GM19023 (cell line): ENCODE data around the gene TMEM131L.
"Not testable (repeated sequence)": the region's sequence is repeated elsewhere in the genome, so short reads cannot be mapped to it uniquely, and the experiment has no call there.

Experiments
- ATAC-seq: cut with Tn5 transposase; IDR thresholded peaks from one replicate; pipeline ENCODE4 v1.9.1; 2021; ENCODE audit warnings: mild to moderate bottlenecking, moderate library complexity; ENCODE audit not compliant: unreplicated experiment

The TMEM131L gene

GRCh38 chr4:153466081-153466948 is at the start of gene TMEM131L:
TMEM131L (plus strand) TSS chr4:153466360; CDS start chr4:153466398, 38 bp downstream.
- peak; percentile 55 for ATAC-seq

- ATAC-seq, result not testable (repeated sequence)
Measured at GRCh38 chr4:153416456-153416855, 49.7 kb upstream of the TMEM131L start.

GRCh38 chr4:153418121-153418520 is 48.0 kb upstream of the TMEM131L start:
- no peak for ATAC-seq

GRCh38 chr4:153418558-153418957 is 47.6 kb upstream of the TMEM131L start:
- no peak for ATAC-seq

GRCh38 chr4:153419029-153419428 is 47.1 kb upstream of the TMEM131L start:
- no peak for ATAC-seq

GRCh38 chr4:153419673-153420278 is 46.4 kb upstream of the TMEM131L start:
- no peak for ATAC-seq

- no peak for ATAC-seq
Measured at GRCh38 chr4:153420361-153420760, 45.8 kb upstream of the TMEM131L start.

GRCh38 chr4:153421941-153422340 is 44.2 kb upstream of the TMEM131L start:
- ATAC-seq, result no peak

GRCh38 chr4:153426207-153426885 is 39.8 kb upstream of the TMEM131L start:
- peak; percentile 59 for ATAC-seq

- no peak for ATAC-seq
Measured at GRCh38 chr4:153427363-153428071, 38.6 kb upstream of the TMEM131L start.

GRCh38 chr4:153428941-153429475 is 37.2 kb upstream of the TMEM131L start:
- ATAC-seq, result no peak

- peak; percentile 93 for ATAC-seq
Measured at GRCh38 chr4:153432965-153433753, 33.0 kb upstream of the TMEM131L start.

GRCh38 chr4:153433754-153434105 is 32.4 kb upstream of the TMEM131L start:
- no peak for ATAC-seq

- no peak for ATAC-seq
Measured at GRCh38 chr4:153434190-153434589, 32.0 kb upstream of the TMEM131L start.

GRCh38 chr4:153438916-153439756 is 27.0 kb upstream of the TMEM131L start:
- ATAC-seq, result peak; percentile 65

- ATAC-seq, result no peak
Measured at GRCh38 chr4:153439831-153440230, 26.3 kb upstream of the TMEM131L start.

GRCh38 chr4:153440475-153440874 is 25.7 kb upstream of the TMEM131L start:
- ATAC-seq, result no peak

- no peak for ATAC-seq
Measured at GRCh38 chr4:153447175-153447905, 18.8 kb upstream of the TMEM131L start.
